Endothelial cell of umbilical vein (primary cell): ENCODE measurements around the gene FLNB. TPM values are rescaled to one million over a fixed set of nuclear protein-coding genes. Genes with fewer than 3 reads are reported as not detected.

Experiments
- BruUV-seq: library from RNA; stranded (reverse); fragments of 400-500 nt; replicated peaks from 2 replicates; lab custom pipeline; 2021; lab: Mats Ljungman, UMichigan
- CTCF ChIA-PET: fragments of 300-600, 350-600 bp; sonication (Branson Sonifier 250); formaldehyde crosslinking; loops from one replicate; lab custom pipeline; 2021; ENCODE audit warnings: antibody characterized with exemption, inconsistent platforms; lab: Charles Lee
- POLR2A ChIA-PET: fragments of 300-600, 350-600 bp; sonication (Branson Sonifier 250); formaldehyde crosslinking; loops from one replicate; lab custom pipeline; 2021; ENCODE audit warnings: antibody characterized with exemption, inconsistent platforms; lab: Charles Lee
- DNase-seq: peaks from one replicate; pipeline ENCODE4 v3.0.0-alpha.2; 2011; ENCODE audit warnings: low read depth, low spot score
- FAIRE-seq: peaks from 2 replicates; lab custom pipeline; 2011; peaks lifted over from hg19 to GRCh38; lab: Jason Lieb, UNC
- H2AFZ ChIP-seq: 2 replicates; pipeline ENCODE4 v1.6.0; 2012; ENCODE audit warnings: low read depth, low read length, control low read depth, inconsistent platforms
- H3K27ac ChIP-seq: 2 replicates; pipeline ENCODE4 v1.5.1; 2011; ENCODE audit warnings: low read depth, mild to moderate bottlenecking, control low read depth, low read length, moderate library complexity; ENCODE audit not compliant: insufficient read depth
- H3K27me3 ChIP-seq, 2 experiments: 2 replicates each; pipeline versions ENCODE4 v1.6.0 to v1.6.1; 2011; ENCODE audit warnings: low read length in 2 of 2, mixed read lengths in 1 of 2; ENCODE audit not compliant: control insufficient read depth in 2 of 2, insufficient read depth in 2 of 2
- H3K36me3 ChIP-seq, 2 experiments: 2 replicates in 1 of 2; 3 replicates in 1 of 2; pipeline ENCODE4 v1.5.1; 2011; ENCODE audit warnings: low read length in 2 of 2, mild to moderate bottlenecking in 1 of 2, moderate library complexity in 1 of 2; ENCODE audit not compliant: control insufficient read depth in 2 of 2, insufficient read depth in 2 of 2; ENCODE audit errors: extremely low read depth in 1 of 2
- H3K4me1 ChIP-seq: 3 replicates; pipeline ENCODE4 v1.5.1; 2011; ENCODE audit warnings: mild to moderate bottlenecking, low read length; ENCODE audit not compliant: control insufficient read depth, insufficient read depth; ENCODE audit errors: extremely low read depth
- H3K4me2 ChIP-seq: 2 replicates; pipeline ENCODE4 v1.6.1; 2011; ENCODE audit warnings: low read length, control low read depth, mixed read lengths; ENCODE audit not compliant: insufficient read depth
- H3K4me3 ChIP-seq, 3 experiments: fragments of 200-600 bp in 1 of 3; sonication (generic), shearing (Covaris generic) in 1 of 3; replicated peaks in 1 of 3; 2 replicates each; pipeline ENCODE4 v1.5.1; 2011 to 2016; ENCODE audit warnings: control low read depth in 3 of 3, low read length in 3 of 3, mild to moderate bottlenecking in 2 of 3, inconsistent platforms in 1 of 3, low read depth in 1 of 3, moderate library complexity in 1 of 3; ENCODE audit not compliant: insufficient read depth in 1 of 3
- H3K79me2 ChIP-seq: 2 replicates; pipeline ENCODE4 v1.6.0; 2012; ENCODE audit warnings: low read length, inconsistent platforms; ENCODE audit not compliant: control insufficient read depth, insufficient read depth
- H3K9ac ChIP-seq: replicated peaks from 2 replicates; pipeline ENCODE3; 2011; ENCODE audit warnings: low read length, control low read depth; ENCODE audit not compliant: insufficient read depth; ENCODE audit errors: extremely low read depth
- H3K9me1 ChIP-seq: replicated peaks from 3 replicates; pipeline ENCODE4 v1.6.0; 2011; ENCODE audit warnings: mild to moderate bottlenecking, low read length; ENCODE audit not compliant: control insufficient read depth, insufficient read depth; ENCODE audit errors: extremely low read depth
- H3K9me3 ChIP-seq: replicated peaks from 2 replicates; pipeline ENCODE4 v1.5.1; 2012; ENCODE audit warnings: low read length, inconsistent platforms; ENCODE audit not compliant: control insufficient read depth, insufficient read depth
- H4K20me1 ChIP-seq: replicated peaks from 2 replicates; pipeline ENCODE3; 2011; ENCODE audit warnings: mild to moderate bottlenecking, low read length; ENCODE audit not compliant: control insufficient read depth, insufficient read depth; ENCODE audit errors: extremely low read depth
- CTCF ChIP-seq, 2 donors: IDR thresholded peaks; 1 replicate in 1 of 2; 2 replicates in 1 of 2; pipeline ENCODE4 v1.5.1; 2011; ENCODE audit warnings: low read length in 2 of 2, mild to moderate bottlenecking in 2 of 2, moderate library complexity in 2 of 2, control low read depth in 1 of 2, inconsistent platforms in 1 of 2, low read depth in 1 of 2; ENCODE audit not compliant: insufficient read depth in 1 of 2; ENCODE audit errors: extremely low read depth in 1 of 2
- EZH2 ChIP-seq: IDR thresholded peaks from 2 replicates; pipeline ENCODE4 v1.6.1; 2012; ENCODE audit warnings: borderline replicate concordance, low read depth, mild to moderate bottlenecking, moderate library complexity, low read length, inconsistent platforms; ENCODE audit not compliant: severe bottlenecking
- FOS ChIP-seq: IDR thresholded peaks from 2 replicates; pipeline ENCODE4 v1.6.1; 2011; ENCODE audit warnings: mild to moderate bottlenecking, low read length, moderate library complexity, borderline replicate concordance; ENCODE audit not compliant: insufficient read depth
- GATA2 ChIP-seq: IDR thresholded peaks from 2 replicates; pipeline ENCODE4 v1.7.0; 2011; ENCODE audit warnings: low read depth, mild to moderate bottlenecking, moderate library complexity, mixed read lengths, low read length; ENCODE audit not compliant: insufficient read length, insufficient read depth
- JUN ChIP-seq: IDR thresholded peaks from 2 replicates; pipeline ENCODE4 v1.6.1; 2011; ENCODE audit warnings: borderline replicate concordance, low read depth; ENCODE audit not compliant: insufficient read length, insufficient read depth
- MAX ChIP-seq: IDR thresholded peaks from 2 replicates; pipeline ENCODE4 v1.6.1; 2011; ENCODE audit not compliant: insufficient read depth, insufficient read length
- MYC ChIP-seq: IDR thresholded peaks from one replicate; pipeline ENCODE4 v1.6.1; 2011; ENCODE audit warnings: mild to moderate bottlenecking, low read depth, low read length
- POLR2A ChIP-seq: IDR thresholded peaks from 2 replicates; pipeline ENCODE4 v1.6.1; 2012; ENCODE audit warnings: low read depth, mild to moderate bottlenecking, control low read depth, low read length
- POLR2AphosphoS5 ChIP-seq: IDR thresholded peaks from 2 replicates; pipeline ENCODE4 v1.6.1; 2012; ENCODE audit warnings: low read depth, mild to moderate bottlenecking, control low read depth, low read length, moderate library complexity; ENCODE audit not compliant: insufficient read depth
- dilution Hi-C: fragments of 300-500 bp; cut with MboI; formaldehyde crosslinking; loops from one replicate; pipeline ENCODE4 v1.15.0; 2019; ENCODE audit warnings: low sequenced_read_pairs; ENCODE audit not compliant: extremely low pct_ligation_motif_present
- intact Hi-C: fragments of 100-400 bp; cut with micrococcal nuclease; formaldehyde crosslinking; loops from one replicate; pipeline ENCODE4 v1.10.0; 2022
- polyA plus RNA-seq, 4 experiments: library from polyadenylated mRNA; depleted of rRNA in 3 of 4; stranded (reverse) in 3 of 4; unstranded in 1 of 4; fragments of >200 nt; gene quantifications; 2 replicates each; pipeline versions ENCODE4 v1.2.1 to v1.2.3, GENCODE V29; 2011 to 2012; ENCODE audit warnings: missing spikeins in 1 of 4
- total RNA-seq: library from RNA; stranded (reverse); gene quantifications from 2 replicates; pipeline ENCODE4 v1.2.3, GENCODE V29; 2021

The FLNB gene
- total and polyA plus RNA-seq, 2 donors (not counting 3 experiments of a cell fraction or from before 2014, with no cell fraction given): 479 to 670 TPM

- ChIA-PET POLR2A (no interaction called here), CTCF (interaction anchor here (1.0 to 2.7 kb wide), 6 partner anchors 8 to 79 kb away, joined by 3 to 6 read pairs (median 4); no protein-coding TSS in a partner anchor)
- H3K27ac ChIP-seq: no peak overlapping the region
- no TSS peak for BruUV-seq
- H3K9me1 ChIP-seq: no peaks in the 10 kb centered on the region
- TF ChIP-seq MYC (no peak), CTCF (IDR thresholded peaks at IDR 0.05; ENCODE audit: extremely low read depth in 1 of 2, insufficient read depth in 1 of 2, low read depth in 1 of 2, low read length in 2 of 2) (no peak), GATA2 (no peak), POLR2AphosphoS5 (no peak), FOS (no peak), MAX (no peak), EZH2 (no peak), POLR2A (no peak), JUN (no peak)
- dilution Hi-C loops (loop anchor here (25.0 kb wide), 1 partner anchor 102 kb away; no protein-coding TSS in a partner anchor), intact Hi-C loops (no loop called here)
- H3K4me3 ChIP-seq: no peak overlapping the region
- no peak overlapping the region for H3K9ac ChIP-seq
- H3K79me2 ChIP-seq: peaks cover 100% of the 10 kb centered on the region
- DNase-seq (no peak), FAIRE-seq (no peak)
- H3K4me1 ChIP-seq: peaks cover 59% of the 10 kb centered on the region
- peaks cover 4% of the 10 kb centered on the region for H4K20me1 ChIP-seq
- no peaks in the 10 kb centered on the region for H3K9me3 ChIP-seq
- H3K27me3 ChIP-seq: no peaks in the 10 kb centered on the region
- H3K4me2 ChIP-seq: no peak overlapping the region
- no peak overlapping the region for H2AFZ ChIP-seq
- H3K36me3 ChIP-seq: peaks cover 3 to 5% of the 10 kb centered on the region in 2 experiments
These were observed 31.4 kb downstream of the FLNB start for GRCh38 chr3:58039601-58040000.
